NCI-H510A treated with DMSO at 0.1 percent for 48 hours (cell line): ENCODE measurements around the gene PROSER1.
"Not testable (repeated sequence)": the region's sequence is repeated elsewhere in the genome, so short reads cannot be mapped to it uniquely, and the experiment has no call there.

Experiments
- DNase-seq: peaks from one replicate; lab custom pipeline; 2025; lab: John Stamatoyannopoulos, UW

Gene PROSER1

GRCh38 chr13:39037880-39038568 is at the start of gene PROSER1, which contains the start of gene NHLRC3:
Gene PROSER1, minus strand, starts transcription at chr13:39038089. Its CDS starts 847 bp downstream, at chr13:39037242.
Gene NHLRC3, plus strand, starts transcription at chr13:39038456. Its CDS starts 184 bp downstream, at chr13:39038640.
- peak; percentile 26 for DNase-seq

- not testable (repeated sequence) for DNase-seq
These were observed 48.5 kb upstream of the PROSER1 start for GRCh38 chr13:39086251-39086945.

- DNase-seq = no peak
These were observed 36.1 kb upstream of the PROSER1 start for GRCh38 chr13:39073983-39074382.

- no peak for DNase-seq
These were observed 35.0 kb upstream of the PROSER1 start for GRCh38 chr13:39072842-39073241.

- no peak for DNase-seq
These were observed 24.1 kb upstream of the PROSER1 start for GRCh38 chr13:39062004-39062403.

GRCh38 chr13:39058040-39058439 is 20.2 kb upstream of the PROSER1 start:
- DNase-seq = no peak

- no peak for DNase-seq
These were observed 18.1 kb upstream of the PROSER1 start for GRCh38 chr13:39056018-39056417.

- DNase-seq = no peak
These were observed 16.2 kb upstream of the PROSER1 start for GRCh38 chr13:39054112-39054511.

- DNase-seq = no peak
These were observed 15.1 kb upstream of the PROSER1 start for GRCh38 chr13:39052944-39053343.

GRCh38 chr13:39051157-39051556 is 13.3 kb upstream of the PROSER1 start:
- no peak for DNase-seq

- no peak for DNase-seq
These were observed 11.4 kb upstream of the PROSER1 start for GRCh38 chr13:39049274-39049673.

- DNase-seq = no peak
These were observed 10.9 kb upstream of the PROSER1 start for GRCh38 chr13:39048806-39049205.

- no peak for DNase-seq
These were observed 9.7 kb upstream of the PROSER1 start for GRCh38 chr13:39047560-39047959.

- DNase-seq = no peak
These were observed 6.6 kb upstream of the PROSER1 start for GRCh38 chr13:39044536-39044935.

- no peak for DNase-seq
These were observed 2.3 kb upstream of the PROSER1 start for GRCh38 chr13:39040206-39040605.

GRCh38 chr13:39039041-39039440 is 1.2 kb upstream of the PROSER1 start:
- no peak for DNase-seq

- no peak for DNase-seq
These were observed 711 bp upstream of the PROSER1 start for GRCh38 chr13:39038569-39039030.

GRCh38 chr13:39037410-39037879 is 444 bp downstream of the PROSER1 start:
- no peak for DNase-seq

GRCh38 chr13:39036212-39036611 is 1.7 kb downstream of the PROSER1 start:
- no peak for DNase-seq

- no peak for DNase-seq
These were observed 2.1 kb downstream of the PROSER1 start for GRCh38 chr13:39035799-39036198.

GRCh38 chr13:39035204-39035603 is 2.7 kb downstream of the PROSER1 start:
- DNase-seq = no peak

- DNase-seq = no peak
These were observed 3.8 kb downstream of the PROSER1 start for GRCh38 chr13:39034085-39034484.

GRCh38 chr13:39032150-39032549 is 5.7 kb downstream of the PROSER1 start:
- no peak for DNase-seq
